Stimulated activated CD8-positive, alpha-beta memory T cell treated with anti-CD3 and anti-CD28 coated beads, Interleukin-15, amount 100 ng/mL, for 48 hours (primary cell): ENCODE data around the gene SLC5A5.

Experiments used
- DNase-seq, 2 donors: peaks; one replicate each; pipeline ENCODE4 v3.0.0-alpha.2; 2020; ENCODE audit warnings: low read depth in 2 of 2

The SLC5A5 gene

DNA sequence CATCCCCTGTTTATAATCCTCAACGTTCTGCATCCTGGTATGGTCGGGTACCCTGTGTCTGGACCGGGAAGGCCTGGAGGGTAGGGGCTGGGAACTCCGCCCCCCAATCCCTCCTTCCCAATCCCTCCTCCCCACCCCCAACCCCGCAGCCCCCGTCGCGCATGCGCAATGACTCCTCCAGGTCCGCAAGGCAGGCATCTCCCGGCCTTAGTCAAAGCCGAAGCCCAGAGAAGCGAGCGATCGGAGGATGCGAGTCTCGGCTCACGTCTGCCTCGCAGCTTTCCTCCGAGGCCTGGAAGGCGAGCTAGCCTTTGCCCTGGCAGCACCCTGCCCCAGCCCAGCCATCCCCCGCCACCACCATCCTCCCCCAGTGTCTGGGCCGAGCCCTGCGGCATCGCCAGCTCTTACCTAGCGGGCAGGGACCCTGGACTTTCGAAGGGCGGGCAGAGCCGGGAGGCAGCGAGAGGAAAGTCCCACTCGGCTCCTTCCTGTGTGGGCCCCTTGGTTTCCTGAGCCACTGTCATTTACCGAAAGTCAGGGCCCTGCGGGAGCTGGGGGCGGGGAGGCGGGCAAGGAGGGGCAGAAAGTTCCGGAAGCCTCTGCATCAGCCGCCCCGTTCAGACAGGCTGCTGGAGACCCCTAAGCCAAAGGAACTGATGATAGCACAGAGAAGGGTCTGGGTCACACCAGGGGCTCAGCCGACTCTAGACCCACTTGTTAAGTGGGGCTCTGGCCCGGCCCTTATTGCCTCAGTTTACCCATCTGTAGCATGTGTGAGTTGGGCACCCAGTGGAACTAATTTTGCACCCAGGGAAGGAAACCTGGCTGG lies 24.0 kb upstream of the SLC5A5 start, which contains the start of gene JAK3:
Gene JAK3 (minus strand): TSS at position 445 of the 829 bp plus-strand sequence. CDS start 3,565 bp downstream, outside the sequence.
- DNase-seq = peak; percentile 84 to 86

- DNase-seq = no peak
Measured at GRCh38 chr19:17848595-17849292, 23.0 kb upstream of the SLC5A5 start.

DNA sequence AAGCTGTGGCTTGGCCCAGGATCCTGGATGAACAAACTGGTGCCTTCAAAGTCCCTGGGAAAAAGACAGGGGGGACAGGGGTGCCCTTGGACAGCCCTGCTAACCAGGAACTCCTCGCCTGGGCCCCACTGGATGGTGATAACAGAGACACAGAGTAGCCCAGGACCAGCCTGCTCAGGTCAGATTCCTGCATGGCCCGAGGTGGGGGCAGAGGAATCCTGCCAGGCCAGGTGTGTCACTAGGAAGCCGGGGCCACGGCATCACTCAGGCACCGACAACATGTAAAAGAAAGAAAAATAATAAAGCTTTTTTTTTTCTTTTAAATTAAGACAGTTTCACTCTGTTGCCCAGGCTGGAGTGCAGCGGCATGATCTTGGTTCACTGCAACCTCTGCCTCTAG lies 17.7 kb upstream of the SLC5A5 start:
- no peak for DNase-seq

GRCh38 chr19:17855280-17856152 lies 16.2 kb upstream of the SLC5A5 start:
- peak; percentile 77 to 80 for DNase-seq

DNA sequence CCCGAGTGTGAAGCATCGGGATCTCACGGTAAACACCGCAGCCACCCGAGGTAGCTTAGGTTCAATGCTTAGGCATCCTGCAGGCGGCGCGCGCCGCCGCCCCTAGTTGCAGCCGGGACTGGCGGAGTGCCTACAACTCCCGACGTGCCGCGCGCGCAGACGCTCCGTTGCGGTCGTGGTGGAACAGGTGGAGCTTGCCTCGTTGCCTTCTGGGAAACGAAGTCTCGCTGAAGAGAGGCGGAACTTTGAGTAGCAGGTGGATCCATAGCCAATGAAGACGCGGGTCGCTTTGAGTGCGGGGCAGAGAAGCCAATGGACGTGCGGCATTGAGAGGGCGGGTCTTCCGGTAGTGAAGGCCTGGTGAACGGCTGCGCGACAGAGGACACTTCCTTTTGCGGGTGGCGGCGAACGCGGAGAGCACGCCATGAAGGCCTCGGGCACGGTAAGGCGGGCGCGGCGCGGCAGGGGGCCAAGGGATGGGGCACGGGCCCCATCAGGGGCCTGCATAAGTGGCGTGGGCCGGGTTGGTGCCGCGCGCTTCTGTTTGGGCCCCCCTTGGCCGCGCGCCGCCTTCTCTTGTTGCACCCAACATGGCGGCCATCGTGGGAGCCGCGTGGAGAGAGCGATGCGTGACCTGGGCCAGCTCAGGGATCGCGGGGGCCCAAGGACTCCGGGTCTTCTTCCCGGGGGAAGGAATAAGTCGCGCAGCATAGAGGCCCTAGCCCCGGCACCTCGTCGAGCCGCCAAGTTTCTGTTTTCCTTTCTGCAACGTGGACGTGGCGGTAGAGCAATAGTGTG lies 12.0 kb upstream of the SLC5A5 start, which contains the start of gene RPL18A:
Gene RPL18A (plus strand): TSS at position 378 of the 798 bp plus-strand sequence. CDS start 47 bp downstream, at position 425.
- DNase-seq = peak; percentile 99 to 100

- DNase-seq = no peak
Measured at GRCh38 chr19:17860331-17860992, 11.3 kb upstream of the SLC5A5 start.

GRCh38 chr19:17860993-17861360 lies 10.8 kb upstream of the SLC5A5 start:
- no peak for DNase-seq

GRCh38 chr19:17861542-17862402 lies 10.0 kb upstream of the SLC5A5 start:
- no peak for DNase-seq

GRCh38 chr19:17862711-17863519 lies 8.8 kb upstream of the SLC5A5 start:
- DNase-seq = no peak

DNA sequence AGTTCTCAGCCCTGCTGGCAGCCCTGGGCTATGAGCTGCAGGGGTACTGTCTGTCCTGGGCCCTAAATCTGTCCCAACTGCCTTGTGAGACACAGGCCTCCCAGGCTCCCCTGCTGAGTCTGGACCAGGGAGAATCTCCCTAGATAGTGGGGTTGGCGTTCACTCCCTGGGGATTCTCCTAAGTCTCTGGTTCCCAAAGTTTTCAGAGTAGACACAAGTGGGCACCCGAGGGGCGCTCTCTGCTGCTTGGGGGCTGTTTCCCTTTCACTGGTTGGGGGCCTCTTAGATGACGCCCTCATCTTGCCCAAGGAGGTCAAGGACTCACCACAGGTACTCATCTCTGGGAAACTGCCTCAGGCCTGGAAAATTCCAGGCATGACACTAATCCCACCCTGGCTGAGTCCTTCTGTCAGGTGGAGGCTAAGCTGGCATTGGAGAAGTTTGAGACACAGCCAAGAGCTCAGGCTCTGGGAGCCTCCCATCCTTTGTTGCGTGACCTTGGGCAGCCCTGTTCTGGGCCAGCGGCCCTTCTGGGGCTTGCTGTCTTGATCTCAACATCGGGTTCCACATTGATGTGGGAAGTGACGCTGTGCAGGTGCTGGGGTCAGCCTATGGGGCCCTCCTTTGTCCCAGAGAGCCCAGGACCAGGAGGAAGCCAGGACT lies 8.1 kb upstream of the SLC5A5 start:
- DNase-seq = no peak

DNA sequence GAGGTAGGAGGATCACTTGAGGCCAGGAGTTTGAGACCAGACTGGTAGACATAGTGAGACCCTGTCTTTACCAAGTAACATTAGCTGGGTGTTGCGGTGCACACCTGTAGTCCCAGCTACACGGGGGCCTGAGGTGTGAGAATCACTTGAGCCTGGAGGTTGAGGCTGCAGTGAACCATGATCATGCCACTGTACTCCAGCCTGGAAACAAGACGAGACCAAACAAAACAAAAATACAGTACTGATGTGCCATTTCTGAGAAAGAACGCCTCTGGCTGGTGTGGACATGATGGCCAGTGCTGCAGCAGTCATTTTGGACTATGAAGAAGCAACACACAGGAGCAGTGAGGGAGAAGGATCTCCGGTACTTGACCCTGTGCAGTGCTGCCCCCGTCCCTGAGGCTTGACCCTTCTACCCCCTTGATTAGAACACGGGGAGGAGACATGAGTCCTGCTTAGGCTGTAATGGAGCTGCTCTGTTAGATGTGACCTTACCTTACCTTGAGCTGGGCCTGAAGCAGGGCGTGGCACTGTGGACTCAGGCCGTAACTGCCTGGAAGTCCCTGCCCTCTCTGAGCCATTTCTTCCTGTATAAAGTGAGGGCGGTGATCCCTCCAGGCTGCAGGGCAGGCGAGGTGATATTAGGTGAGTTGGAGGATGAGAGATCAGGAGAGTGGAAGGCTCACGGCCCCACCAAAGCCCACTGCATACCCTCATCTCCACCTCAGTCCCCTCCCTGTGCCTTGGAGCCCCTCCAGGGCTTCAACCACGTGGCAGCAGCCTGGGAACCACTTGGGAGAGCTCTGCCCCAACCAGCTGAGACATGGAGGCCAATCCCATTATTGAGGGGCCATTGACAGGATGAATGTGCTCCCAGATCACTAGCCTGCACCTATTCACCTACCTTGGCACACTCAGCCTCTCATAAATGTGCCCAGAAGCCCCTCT lies 6.1 kb upstream of the SLC5A5 start:
- DNase-seq = no peak

- no peak for DNase-seq
Measured at GRCh38 chr19:17866312-17866963, 5.3 kb upstream of the SLC5A5 start.

DNA sequence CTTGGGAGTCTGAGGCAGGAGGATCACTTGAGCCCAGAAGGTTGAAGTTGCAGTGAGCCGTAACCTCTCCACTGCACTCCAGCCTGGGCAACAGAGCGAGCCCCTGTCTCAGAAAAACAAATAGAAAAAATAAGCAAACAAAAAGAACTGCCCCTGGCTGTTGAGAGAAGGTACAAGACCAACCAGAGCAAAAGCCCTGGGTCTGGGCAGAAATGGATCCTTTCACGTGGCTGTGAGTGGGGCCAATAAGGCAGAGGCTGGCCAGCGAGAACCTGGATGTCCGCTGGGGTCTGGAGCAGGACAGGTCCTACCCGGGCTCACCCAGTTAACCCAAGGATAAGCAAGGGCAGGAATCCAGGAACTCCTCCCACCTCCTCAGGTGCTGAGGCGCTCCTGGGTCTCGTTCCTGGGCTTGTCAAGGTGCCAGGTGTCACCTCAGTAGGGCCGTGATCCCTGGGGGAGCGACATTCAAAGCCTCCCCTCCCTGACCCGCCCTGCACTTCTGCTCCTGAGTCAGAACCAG lies 4.7 kb upstream of the SLC5A5 start:
- DNase-seq = no peak

- no peak for DNase-seq
Measured at GRCh38 chr19:17868669-17869068, 3.1 kb upstream of the SLC5A5 start.

- DNase-seq = no peak
Measured at GRCh38 chr19:17869114-17869608, 2.6 kb upstream of the SLC5A5 start.
